ENCODE data around the gene CRLF3.
A peak's percentile ranks its signal among the peaks of the same experiment; 100 is the strongest.
"Not testable (repeated sequence)": the region's sequence is repeated elsewhere in the genome, so short reads cannot be mapped to it uniquely, and the experiment has no call there.

The CRLF3 gene

DNA sequence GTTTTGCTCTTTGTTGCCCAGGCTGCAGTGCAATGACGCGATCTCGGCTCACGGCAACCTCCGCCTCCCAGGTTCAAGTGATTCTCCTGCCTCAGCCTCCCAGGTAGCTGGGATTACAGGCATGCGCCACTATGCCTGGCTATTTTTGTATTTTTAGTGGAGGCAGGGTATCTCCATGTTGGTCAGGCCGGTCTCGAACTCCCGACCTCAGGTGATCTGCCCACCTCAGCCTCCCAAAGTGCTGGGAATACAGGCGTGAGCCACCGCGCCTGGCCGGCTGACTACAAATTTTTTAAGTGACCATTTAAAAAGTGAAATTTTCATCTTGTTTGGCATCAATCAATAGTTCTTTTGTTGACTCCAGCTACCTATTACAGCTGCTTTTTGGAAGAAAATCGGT, 90.3 kb downstream of the CRLF3 start:
- not testable (repeated sequence) for H3K9me3 Mint-ChIP-seq (ENCODE audit: low read depth); H3K36me3 Mint-ChIP-seq; H3K27ac Mint-ChIP-seq; H3K27me3 Mint-ChIP-seq
- Mint-ChIP-seq H3K4me1 (ENCODE audit: low read depth) (peaks cover 31% of the 10 kb centered on the region), H3K4me3 (peak overlapping the region; percentile 48)
